Skeletal muscle tissue (tissue), 4 donors: Measurements from ENCODE around the gene ALOX15B. TPM values are rescaled to one million over a fixed set of nuclear protein-coding genes. Genes with fewer than 3 reads are reported as not detected.

Source experiments
- H3K27ac ChIP-seq: one replicate; pipeline ENCODE4 v1.7.0; 2013; ENCODE audit warnings: mild to moderate bottlenecking, low read depth, low read length, inconsistent platforms
- H3K27me3 ChIP-seq, 3 donors: one replicate each; pipeline ENCODE4 v1.7.0; 2013; ENCODE audit warnings: low read length in 3 of 3; ENCODE audit not compliant: control insufficient read depth in 3 of 3, insufficient read depth in 3 of 3
- H3K36me3 ChIP-seq, 3 donors: one replicate each; pipeline ENCODE4 v1.7.0; 2013; ENCODE audit warnings: low read length in 3 of 3; ENCODE audit not compliant: control insufficient read depth in 3 of 3, insufficient read depth in 3 of 3
- H3K4me1 ChIP-seq, 3 donors: one replicate each; pipeline ENCODE4 v1.7.0; 2013; ENCODE audit warnings: low read length in 3 of 3, mild to moderate bottlenecking in 3 of 3; ENCODE audit not compliant: control insufficient read depth in 3 of 3, insufficient read depth in 3 of 3
- H3K4me3 ChIP-seq, 3 donors: one replicate each; pipeline ENCODE4 v1.7.0; 2013; ENCODE audit warnings: low read length in 3 of 3
- H3K9ac ChIP-seq, 3 donors: one replicate each; pipeline ENCODE4 v1.7.0; 2013; ENCODE audit warnings: low read length in 3 of 3, mild to moderate bottlenecking in 3 of 3, moderate library complexity in 2 of 3, low read depth in 1 of 3
- H3K9me3 ChIP-seq, 3 donors: one replicate each; pipeline ENCODE4 v1.7.0; 2013; ENCODE audit warnings: low read length in 3 of 3; ENCODE audit not compliant: control insufficient read depth in 3 of 3
- total RNA-seq: library from RNA; depleted of rRNA; stranded (reverse); fragments of >200 nt; gene quantifications from one replicate; pipeline ENCODE4 v1.2.3, GENCODE V29; 2014
- donor health status: Osteomylitis.

The ALOX15B gene
- total RNA-seq, 1 donor from 2014 or later, result 0.52 TPM

- Histone ChIP-seq H3K27me3 (peaks cover 33 to 53% (median 43%) of the 10 kb centered on the region in 3 donors), H3K36me3 (no peaks in the 10 kb centered on the region), H3K27ac (no peak overlapping the region), H3K9me3 (no peaks in the 10 kb centered on the region), H3K9ac (peak overlapping the region in 1 of 3 donors; percentile 8), H3K4me1 (peaks cover 0 to 10% (median 9%) of the 10 kb centered on the region in 3 donors), H3K4me3 (peak overlapping the region in 1 of 3 donors; percentile 35)
Measured at GRCh38 chr17:8002721-8003593, 35.9 kb upstream of the ALOX15B start.

- H3K9ac ChIP-seq, result peak overlapping the region in 1 of 3 donors; percentile 8
- no peaks in the 10 kb centered on the region for H3K36me3 ChIP-seq
- H3K4me1 ChIP-seq, result peaks cover 0 to 10% (median 9%) of the 10 kb centered on the region in 3 donors
- H3K27ac ChIP-seq, result no peak overlapping the region
- H3K4me3 ChIP-seq, result peak overlapping the region in 1 of 3 donors; percentile 6
- H3K27me3 ChIP-seq, result peaks cover 33 to 53% (median 49%) of the 10 kb centered on the region in 3 donors
- no peaks in the 10 kb centered on the region for H3K9me3 ChIP-seq
Measured at GRCh38 chr17:8003594-8004181, 35.2 kb upstream of the ALOX15B start.

GRCh38 chr17:8004899-8005298, 34.0 kb upstream of the ALOX15B start:
- Histone ChIP-seq H3K36me3 (no peaks in the 10 kb centered on the region), H3K9ac (no peak overlapping the region), H3K27me3 (peaks cover 33 to 53% (median 49%) of the 10 kb centered on the region in 3 donors), H3K27ac (no peak overlapping the region), H3K9me3 (no peaks in the 10 kb centered on the region), H3K4me1 (peaks cover 0 to 10% (median 9%) of the 10 kb centered on the region in 3 donors), H3K4me3 (no peak overlapping the region)

GRCh38 chr17:8005357-8005756, 33.5 kb upstream of the ALOX15B start:
- H3K27me3 ChIP-seq, result peaks cover 33 to 53% (median 49%) of the 10 kb centered on the region in 3 donors

GRCh38 chr17:8005967-8006730, 32.7 kb upstream of the ALOX15B start:
- Histone ChIP-seq H3K27me3 (peaks cover 33 to 51% (median 49%) of the 10 kb centered on the region in 3 donors), H3K4me3 (no peak overlapping the region), H3K9ac (no peak overlapping the region), H3K36me3 (no peaks in the 10 kb centered on the region), H3K27ac (no peak overlapping the region), H3K9me3 (no peaks in the 10 kb centered on the region), H3K4me1 (peaks cover 0 to 10% (median 9%) of the 10 kb centered on the region in 3 donors)

More at GRCh38 chr17:8005357-8005756, 33.5 kb upstream of the ALOX15B start:
- Histone ChIP-seq H3K9ac (no peak overlapping the region), H3K4me3 (no peak overlapping the region), H3K9me3 (no peaks in the 10 kb centered on the region), H3K36me3 (no peaks in the 10 kb centered on the region), H3K27ac (no peak overlapping the region), H3K4me1 (peaks cover 0 to 10% (median 9%) of the 10 kb centered on the region in 3 donors)

GRCh38 chr17:8006836-8007680, 31.8 kb upstream of the ALOX15B start:
- Histone ChIP-seq H3K4me1 (peaks cover 0 to 8% (median 6%) of the 10 kb centered on the region in 3 donors), H3K27ac (no peak overlapping the region), H3K4me3 (no peak overlapping the region), H3K9ac (no peak overlapping the region), H3K36me3 (no peaks in the 10 kb centered on the region), H3K27me3 (peaks cover 30 to 47% (median 46%) of the 10 kb centered on the region in 3 donors), H3K9me3 (no peaks in the 10 kb centered on the region)

GRCh38 chr17:8007836-8008235, 31.0 kb upstream of the ALOX15B start:
- no peak overlapping the region for H3K27ac ChIP-seq
- H3K9me3 ChIP-seq, result no peaks in the 10 kb centered on the region
- peaks cover 0 to 5% (median 4%) of the 10 kb centered on the region in 3 donors for H3K4me1 ChIP-seq
- no peak overlapping the region for H3K9ac ChIP-seq
- H3K27me3 ChIP-seq, result peaks cover 22 to 40% (median 38%) of the 10 kb centered on the region in 3 donors
- H3K4me3 ChIP-seq, result no peak overlapping the region
- H3K36me3 ChIP-seq, result no peaks in the 10 kb centered on the region

GRCh38 chr17:8012045-8012580, 26.7 kb upstream of the ALOX15B start:
- H3K4me3 ChIP-seq, result no peak overlapping the region
- H3K9ac ChIP-seq, result no peak overlapping the region
- peaks cover 8 to 11% (median 11%) of the 10 kb centered on the region in 3 donors for H3K4me1 ChIP-seq
- no peak overlapping the region for H3K27ac ChIP-seq
- no peaks in the 10 kb centered on the region for H3K36me3 ChIP-seq
- no peaks in the 10 kb centered on the region for H3K9me3 ChIP-seq
- H3K27me3 ChIP-seq, result peaks cover 27 to 49% (median 38%) of the 10 kb centered on the region in 3 donors
